ENCODE data around the gene DLGAP1.

GRCh38 chr18:3874581-3874980 is 580.5 kb downstream of the DLGAP1 start:
- no peak for TF ChIP-seq RAD21 (IDR thresholded peaks at IDR 0.05; ENCODE audit: low read length)
- TF ChIP-seq POLR2AphosphoS5 (IDR thresholded peaks at IDR 0.05; ENCODE audit: low read depth, low read length) = no peak
- TF ChIP-seq, protein P1, sequence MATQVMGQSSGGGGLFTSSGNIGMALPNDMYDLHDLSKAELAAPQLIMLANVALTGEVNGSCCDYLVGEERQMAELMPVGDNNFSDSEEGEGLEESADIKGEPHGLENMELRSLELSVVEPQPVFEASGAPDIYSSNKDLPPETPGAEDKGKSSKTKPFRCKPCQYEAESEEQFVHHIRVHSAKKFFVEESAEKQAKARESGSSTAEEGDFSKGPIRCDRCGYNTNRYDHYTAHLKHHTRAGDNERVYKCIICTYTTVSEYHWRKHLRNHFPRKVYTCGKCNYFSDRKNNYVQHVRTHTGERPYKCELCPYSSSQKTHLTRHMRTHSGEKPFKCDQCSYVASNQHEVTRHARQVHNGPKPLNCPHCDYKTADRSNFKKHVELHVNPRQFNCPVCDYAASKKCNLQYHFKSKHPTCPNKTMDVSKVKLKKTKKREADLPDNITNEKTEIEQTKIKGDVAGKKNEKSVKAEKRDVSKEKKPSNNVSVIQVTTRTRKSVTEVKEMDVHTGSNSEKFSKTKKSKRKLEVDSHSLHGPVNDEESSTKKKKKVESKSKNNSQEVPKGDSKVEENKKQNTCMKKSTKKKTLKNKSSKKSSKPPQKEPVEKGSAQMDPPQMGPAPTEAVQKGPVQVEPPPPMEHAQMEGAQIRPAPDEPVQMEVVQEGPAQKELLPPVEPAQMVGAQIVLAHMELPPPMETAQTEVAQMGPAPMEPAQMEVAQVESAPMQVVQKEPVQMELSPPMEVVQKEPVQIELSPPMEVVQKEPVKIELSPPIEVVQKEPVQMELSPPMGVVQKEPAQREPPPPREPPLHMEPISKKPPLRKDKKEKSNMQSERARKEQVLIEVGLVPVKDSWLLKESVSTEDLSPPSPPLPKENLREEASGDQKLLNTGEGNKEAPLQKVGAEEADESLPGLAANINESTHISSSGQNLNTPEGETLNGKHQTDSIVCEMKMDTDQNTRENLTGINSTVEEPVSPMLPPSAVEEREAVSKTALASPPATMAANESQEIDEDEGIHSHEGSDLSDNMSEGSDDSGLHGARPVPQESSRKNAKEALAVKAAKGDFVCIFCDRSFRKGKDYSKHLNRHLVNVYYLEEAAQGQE (IDR thresholded peaks at IDR 0.05; ENCODE audit: low read depth, low read length) = no peak
- TF ChIP-seq, protein P2, sequence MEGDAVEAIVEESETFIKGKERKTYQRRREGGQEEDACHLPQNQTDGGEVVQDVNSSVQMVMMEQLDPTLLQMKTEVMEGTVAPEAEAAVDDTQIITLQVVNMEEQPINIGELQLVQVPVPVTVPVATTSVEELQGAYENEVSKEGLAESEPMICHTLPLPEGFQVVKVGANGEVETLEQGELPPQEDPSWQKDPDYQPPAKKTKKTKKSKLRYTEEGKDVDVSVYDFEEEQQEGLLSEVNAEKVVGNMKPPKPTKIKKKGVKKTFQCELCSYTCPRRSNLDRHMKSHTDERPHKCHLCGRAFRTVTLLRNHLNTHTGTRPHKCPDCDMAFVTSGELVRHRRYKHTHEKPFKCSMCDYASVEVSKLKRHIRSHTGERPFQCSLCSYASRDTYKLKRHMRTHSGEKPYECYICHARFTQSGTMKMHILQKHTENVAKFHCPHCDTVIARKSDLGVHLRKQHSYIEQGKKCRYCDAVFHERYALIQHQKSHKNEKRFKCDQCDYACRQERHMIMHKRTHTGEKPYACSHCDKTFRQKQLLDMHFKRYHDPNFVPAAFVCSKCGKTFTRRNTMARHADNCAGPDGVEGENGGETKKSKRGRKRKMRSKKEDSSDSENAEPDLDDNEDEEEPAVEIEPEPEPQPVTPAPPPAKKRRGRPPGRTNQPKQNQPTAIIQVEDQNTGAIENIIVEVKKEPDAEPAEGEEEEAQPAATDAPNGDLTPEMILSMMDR (IDR thresholded peaks at IDR 0.05) = no peak
- TF ChIP-seq SMC3 (IDR thresholded peaks at IDR 0.05; ENCODE audit: low read depth, low read length) = no peak
- TF ChIP-seq MXI1 (IDR thresholded peaks at IDR 0.05; ENCODE audit: low read depth, low read length) = no peak
- TF ChIP-seq, protein P3, sequence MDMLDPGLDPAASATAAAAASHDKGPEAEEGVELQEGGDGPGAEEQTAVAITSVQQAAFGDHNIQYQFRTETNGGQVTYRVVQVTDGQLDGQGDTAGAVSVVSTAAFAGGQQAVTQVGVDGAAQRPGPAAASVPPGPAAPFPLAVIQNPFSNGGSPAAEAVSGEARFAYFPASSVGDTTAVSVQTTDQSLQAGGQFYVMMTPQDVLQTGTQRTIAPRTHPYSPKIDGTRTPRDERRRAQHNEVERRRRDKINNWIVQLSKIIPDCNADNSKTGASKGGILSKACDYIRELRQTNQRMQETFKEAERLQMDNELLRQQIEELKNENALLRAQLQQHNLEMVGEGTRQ (IDR thresholded peaks at IDR 0.05; ENCODE audit: borderline replicate concordance, low read depth, low read length) = no peak
- no peak for TF ChIP-seq TCF12 (IDR thresholded peaks at IDR 0.05)
